GM12864 (cell line): ENCODE measurements around the gene GNAQ.

Experiments used
- DNase-seq: peaks from one replicate; pipeline ENCODE4 v3.0.0-alpha.2; 2011; ENCODE audit warnings: low read depth
- H3K4me3 ChIP-seq: 2 replicates; pipeline ENCODE4 v1.5.1; 2011; ENCODE audit warnings: mild to moderate bottlenecking, low read depth, low read length, control low read depth
- TF ChIP-seq, protein P1 (sequence below): IDR thresholded peaks from 2 replicates; pipeline ENCODE4 v1.5.1; 2011; ENCODE audit warnings: low read depth, mild to moderate bottlenecking, moderate library complexity, low read length, control low read depth, inconsistent platforms; ENCODE audit errors: missing control alignments

GNAQ gene

GRCh38 chr9:78013934-78014333 is 17.7 kb downstream of the GNAQ start:
- TF ChIP-seq, protein P1, sequence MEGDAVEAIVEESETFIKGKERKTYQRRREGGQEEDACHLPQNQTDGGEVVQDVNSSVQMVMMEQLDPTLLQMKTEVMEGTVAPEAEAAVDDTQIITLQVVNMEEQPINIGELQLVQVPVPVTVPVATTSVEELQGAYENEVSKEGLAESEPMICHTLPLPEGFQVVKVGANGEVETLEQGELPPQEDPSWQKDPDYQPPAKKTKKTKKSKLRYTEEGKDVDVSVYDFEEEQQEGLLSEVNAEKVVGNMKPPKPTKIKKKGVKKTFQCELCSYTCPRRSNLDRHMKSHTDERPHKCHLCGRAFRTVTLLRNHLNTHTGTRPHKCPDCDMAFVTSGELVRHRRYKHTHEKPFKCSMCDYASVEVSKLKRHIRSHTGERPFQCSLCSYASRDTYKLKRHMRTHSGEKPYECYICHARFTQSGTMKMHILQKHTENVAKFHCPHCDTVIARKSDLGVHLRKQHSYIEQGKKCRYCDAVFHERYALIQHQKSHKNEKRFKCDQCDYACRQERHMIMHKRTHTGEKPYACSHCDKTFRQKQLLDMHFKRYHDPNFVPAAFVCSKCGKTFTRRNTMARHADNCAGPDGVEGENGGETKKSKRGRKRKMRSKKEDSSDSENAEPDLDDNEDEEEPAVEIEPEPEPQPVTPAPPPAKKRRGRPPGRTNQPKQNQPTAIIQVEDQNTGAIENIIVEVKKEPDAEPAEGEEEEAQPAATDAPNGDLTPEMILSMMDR, result no peak
- DNase-seq, result no peak
- H3K4me3 ChIP-seq, result no peak overlapping the region

DNA sequence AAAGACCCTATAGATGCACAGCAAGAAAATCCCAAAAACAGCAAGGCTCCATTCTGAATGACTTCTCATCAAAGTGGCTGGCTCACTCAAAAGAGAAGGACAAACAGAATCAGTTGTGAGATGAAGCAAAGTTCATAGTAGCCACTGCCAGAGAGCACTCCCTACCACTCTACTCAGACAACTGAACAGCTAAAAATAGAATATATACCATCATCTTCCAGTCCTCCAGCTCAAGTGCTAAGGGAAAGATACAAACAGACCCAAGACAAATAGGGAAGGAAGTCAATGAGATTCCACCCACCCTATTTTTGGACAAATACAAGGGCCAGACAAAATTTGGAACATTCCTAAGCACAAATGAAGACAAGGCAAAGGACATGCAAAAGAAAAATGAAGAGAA is 20.6 kb downstream of the GNAQ start:
- TF ChIP-seq, protein P1, result no peak
- no peak overlapping the region for H3K4me3 ChIP-seq
- DNase-seq, result no peak

- no peak for DNase-seq
- TF ChIP-seq, protein P1, result no peak
Measured at GRCh38 chr9:78010445-78010844, 21.2 kb downstream of the GNAQ start.

DNA sequence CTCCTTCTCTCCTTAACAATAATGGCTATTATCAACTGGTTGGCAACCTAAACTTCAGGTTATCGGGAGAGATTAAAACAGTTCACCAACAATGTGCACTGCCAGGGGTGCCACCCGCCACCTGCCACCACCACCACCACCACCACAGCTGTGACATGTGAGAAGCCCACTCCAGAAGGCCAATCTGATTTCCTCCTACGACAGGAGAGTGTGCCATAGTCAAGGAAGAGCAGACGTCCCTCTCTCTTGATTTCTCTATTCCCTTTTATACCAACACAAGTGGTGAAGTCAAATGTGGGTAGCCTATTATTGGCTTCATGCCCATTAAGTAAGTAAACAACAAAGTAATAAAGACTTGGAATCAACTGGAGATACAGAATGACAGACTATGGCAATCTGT is 22.4 kb downstream of the GNAQ start:
- no peak for DNase-seq
- TF ChIP-seq, protein P1, result no peak
- no peak overlapping the region for H3K4me3 ChIP-seq

More at GRCh38 chr9:78010445-78010844, 21.2 kb downstream of the GNAQ start:
- no peak overlapping the region for H3K4me3 ChIP-seq

- TF ChIP-seq, protein P1, result no peak
- DNase-seq, result no peak
- no peak overlapping the region for H3K4me3 ChIP-seq
Measured at GRCh38 chr9:78006734-78007133, 24.9 kb downstream of the GNAQ start.

GRCh38 chr9:78005231-78006002 is 26.2 kb downstream of the GNAQ start:
- no peak for DNase-seq
- no peak overlapping the region for H3K4me3 ChIP-seq
- TF ChIP-seq, protein P1, result no peak
